HepG2 (cell line): ENCODE data around the gene CYTH2. TPM values are rescaled to one million over a fixed set of nuclear protein-coding genes. Genes with fewer than 3 reads are reported as not detected.
A peak's percentile ranks its signal among the peaks of the same experiment; 100 is the strongest.

Experiments used
- FUBP1 ChIP-seq: sonication (generic); formaldehyde crosslinking; IDR thresholded peaks from 2 replicates; pipeline ENCODE4 v1.5.1; 2020; ENCODE audit warnings: missing genetic modification reagents, mild to moderate bottlenecking, borderline replicate concordance
- NRL ChIP-seq: sonication (generic); formaldehyde crosslinking; IDR thresholded peaks from 2 replicates; pipeline ENCODE4 v1.5.0; 2020; ENCODE audit warnings: missing genetic modification reagents, mild to moderate bottlenecking, moderate library complexity, borderline replicate concordance
- SKIL ChIP-seq: sonication (generic); formaldehyde crosslinking; IDR thresholded peaks from 2 replicates; pipeline ENCODE4 v1.8.0; 2022; ENCODE audit warnings: missing genetic modification reagents, mild to moderate bottlenecking, moderate library complexity, borderline replicate concordance
- SP2 ChIP-seq: sonication (generic); formaldehyde crosslinking; IDR thresholded peaks from 2 replicates; pipeline ENCODE4 v1.5.1; 2020; ENCODE audit warnings: mild to moderate bottlenecking, missing genetic modification reagents
- TCF12 ChIP-seq, 2 experiments: fragments of 450-650 bp in 1 of 2; sonication (generic) in 1 of 2; formaldehyde crosslinking in 1 of 2; IDR thresholded peaks; 2 replicates each; pipeline versions ENCODE4 v1.6.1 to v1.8.0; 2017 to 2022; ENCODE audit warnings: antibody characterized with exemption in 1 of 2, mild to moderate bottlenecking in 1 of 2, missing genetic modification reagents in 1 of 2, moderate library complexity in 1 of 2
- TFDP1 ChIP-seq: IDR thresholded peaks from 2 replicates; pipeline ENCODE4 v1.6.1; 2016; ENCODE audit warnings: missing compliant biosample characterization, missing genetic modification reagents, borderline replicate concordance
- ZBTB38 ChIP-seq: sonication (generic); formaldehyde crosslinking; IDR thresholded peaks from 2 replicates; pipeline ENCODE4 v1.5.1; 2020; ENCODE audit warnings: mild to moderate bottlenecking, missing genetic modification reagents
- ZMYM3 ChIP-seq: sonication (generic); formaldehyde crosslinking; IDR thresholded peaks from 2 replicates; pipeline ENCODE4 v1.5.1; 2020; ENCODE audit warnings: mild to moderate bottlenecking, missing genetic modification reagents
- ZNF235 ChIP-seq: sonication (generic); formaldehyde crosslinking; IDR thresholded peaks from 2 replicates; pipeline ENCODE4 v1.8.1; 2023; ENCODE audit warnings: mild to moderate bottlenecking, missing genetic modification reagents, borderline replicate concordance
- ZNF274 ChIP-seq: sonication (generic); formaldehyde crosslinking; IDR thresholded peaks from 2 replicates; pipeline ENCODE4 v1.5.1; 2020; ENCODE audit warnings: mild to moderate bottlenecking, missing genetic modification reagents
- ZNF350 ChIP-seq: sonication (generic); formaldehyde crosslinking; IDR thresholded peaks from 2 replicates; pipeline ENCODE4 v1.4.0; 2020; ENCODE audit warnings: mild to moderate bottlenecking, low read depth, missing genetic modification reagents, borderline replicate concordance
- ZNF44 ChIP-seq: sonication (generic); formaldehyde crosslinking; IDR thresholded peaks from 2 replicates; pipeline ENCODE4 v1.5.1; 2020; ENCODE audit warnings: mild to moderate bottlenecking, missing genetic modification reagents
- ZNF549 ChIP-seq: sonication (generic); formaldehyde crosslinking; IDR thresholded peaks from 2 replicates; pipeline ENCODE4 v1.5.0; 2020; ENCODE audit warnings: missing genetic modification reagents
- ZNF784 ChIP-seq: sonication (generic); formaldehyde crosslinking; IDR thresholded peaks from 2 replicates; pipeline ENCODE4 v1.5.1; 2020; ENCODE audit warnings: missing genetic modification reagents, mild to moderate bottlenecking, borderline replicate concordance
- polyA plus RNA-seq, 8 experiments: library from polyadenylated mRNA; depleted of rRNA in 3 of 8; stranded (reverse) in 7 of 8; unstranded in 1 of 8; fragments of >200 nt; fragmentation: Illumina TruSeq in 4 of 8; extraction: Trizol in 4 of 8; gene quantifications; 2 replicates each; pipeline versions ENCODE4 v1.2.1 to v1.2.3, GENCODE V29; 2011 to 2016; ENCODE audit warnings: low read depth in 4 of 8, missing spikeins in 1 of 8, mixed read lengths in 1 of 8; ENCODE audit not compliant: insufficient read depth in 1 of 8
- total RNA-seq, 5 experiments: library from RNA; depleted of rRNA; stranded (reverse); fragments of >200 nt; fragmentation: Illumina TruSeq; extraction: Trizol; gene quantifications; 2 replicates each; pipeline ENCODE4 v1.2.3, GENCODE V29; 2016; ENCODE audit warnings: low read depth in 1 of 5
- TF ChIP-seq, protein P1 (sequence below): sonication (generic); formaldehyde crosslinking; IDR thresholded peaks from 2 replicates; pipeline ENCODE4 v1.5.1; 2020; ENCODE audit warnings: mild to moderate bottlenecking, missing genetic modification reagents, moderate library complexity

CYTH2 gene
- total and polyA plus RNA-seq, 2 of the 13 experiments (the other 11 are each of a cell fraction or from before 2014, with no cell fraction given) = 16.5 to 39.3 TPM

GRCh38 chr19:48500830-48501493 lies 31.8 kb downstream of the CYTH2 start (continued):
- TF ChIP-seq SKIL (CRISPR knock-in tag) (no peak), ZNF549 (CRISPR knock-in tag) (no peak), ZNF350 (CRISPR knock-in tag) (no peak; the same call in 1 of the 2 replicates), FUBP1 (CRISPR knock-in tag) (0 out of 2 replicates have a peak, but pooled peaks have one; percentile 64), ZNF44 (CRISPR knock-in tag) (peak; percentile 85; the same call in 1 of the 2 replicates), SP2 (CRISPR knock-in tag) (no peak), ZNF784 (CRISPR knock-in tag) (0 out of 2 replicates have a peak, but pooled peaks have one; percentile 30), ZNF274 (CRISPR knock-in tag) (peak; percentile 55; the same call in 1 of the 2 replicates), ZNF235 (CRISPR knock-in tag) (no peak), TFDP1 (CRISPR knock-in tag) (no peak), ZMYM3 (CRISPR knock-in tag) (no peak), ZBTB38 (0 out of 2 replicates have a peak, but pooled peaks have one; percentile 2), TCF12 (IDR thresholded peaks at IDR 0.05) (no peak), TCF12 (CRISPR knock-in tag; IDR thresholded peaks at IDR 0.05) (0 out of 2 replicates have a peak, but pooled peaks have one; percentile 34), NRL (CRISPR knock-in tag) (peak; percentile 81; the same call in 1 of the 2 replicates)
- TF ChIP-seq, protein P1, sequence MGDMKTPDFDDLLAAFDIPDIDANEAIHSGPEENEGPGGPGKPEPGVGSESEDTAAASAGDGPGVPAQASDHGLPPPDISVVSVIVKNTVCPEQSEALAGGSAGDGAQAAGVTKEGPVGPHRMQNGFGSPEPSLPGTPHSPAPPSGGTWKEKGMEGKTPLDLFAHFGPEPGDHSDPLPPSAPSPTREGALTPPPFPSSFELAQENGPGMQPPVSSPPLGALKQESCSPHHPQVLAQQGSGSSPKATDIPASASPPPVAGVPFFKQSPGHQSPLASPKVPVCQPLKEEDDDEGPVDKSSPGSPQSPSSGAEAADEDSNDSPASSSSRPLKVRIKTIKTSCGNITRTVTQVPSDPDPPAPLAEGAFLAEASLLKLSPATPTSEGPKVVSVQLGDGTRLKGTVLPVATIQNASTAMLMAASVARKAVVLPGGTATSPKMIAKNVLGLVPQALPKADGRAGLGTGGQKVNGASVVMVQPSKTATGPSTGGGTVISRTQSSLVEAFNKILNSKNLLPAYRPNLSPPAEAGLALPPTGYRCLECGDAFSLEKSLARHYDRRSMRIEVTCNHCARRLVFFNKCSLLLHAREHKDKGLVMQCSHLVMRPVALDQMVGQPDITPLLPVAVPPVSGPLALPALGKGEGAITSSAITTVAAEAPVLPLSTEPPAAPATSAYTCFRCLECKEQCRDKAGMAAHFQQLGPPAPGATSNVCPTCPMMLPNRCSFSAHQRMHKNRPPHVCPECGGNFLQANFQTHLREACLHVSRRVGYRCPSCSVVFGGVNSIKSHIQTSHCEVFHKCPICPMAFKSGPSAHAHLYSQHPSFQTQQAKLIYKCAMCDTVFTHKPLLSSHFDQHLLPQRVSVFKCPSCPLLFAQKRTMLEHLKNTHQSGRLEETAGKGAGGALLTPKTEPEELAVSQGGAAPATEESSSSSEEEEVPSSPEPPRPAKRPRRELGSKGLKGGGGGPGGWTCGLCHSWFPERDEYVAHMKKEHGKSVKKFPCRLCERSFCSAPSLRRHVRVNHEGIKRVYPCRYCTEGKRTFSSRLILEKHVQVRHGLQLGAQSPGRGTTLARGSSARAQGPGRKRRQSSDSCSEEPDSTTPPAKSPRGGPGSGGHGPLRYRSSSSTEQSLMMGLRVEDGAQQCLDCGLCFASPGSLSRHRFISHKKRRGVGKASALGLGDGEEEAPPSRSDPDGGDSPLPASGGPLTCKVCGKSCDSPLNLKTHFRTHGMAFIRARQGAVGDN (CRISPR knock-in tag) = peak; percentile 80; the same call in 1 of the 2 replicates
